AG04450 (cell line): Measurements from ENCODE around the gene NHERF2. TPM values are rescaled to one million over a fixed set of nuclear protein-coding genes. Genes with fewer than 3 reads are reported as not detected.

ENCODE experiments used
- CTCF ChIA-PET: fragments of 300-600, 350-600 bp; formaldehyde crosslinking; extraction: SDS; loops from one replicate; lab custom pipeline; 2022; ENCODE audit warnings: antibody characterized with exemption, inconsistent platforms; lab: Charles Lee
- POLR2A ChIA-PET: fragments of 350-600 bp; formaldehyde crosslinking; extraction: SDS; loops from one replicate; lab custom pipeline; 2021; ENCODE audit warnings: antibody characterized with exemption, inconsistent platforms; lab: Yijun Ruan, JAX
- DNase-seq: peaks from one replicate; pipeline ENCODE4 v3.0.0-alpha.2; 2011; ENCODE audit warnings: low read depth, low spot score
- H3K27ac ChIP-seq: one replicate; pipeline ENCODE4 v1.5.1; 2012; ENCODE audit warnings: low read depth, low read length, control low read depth
- H3K27me3 ChIP-seq: one replicate; pipeline ENCODE4 v1.6.0; 2012; ENCODE audit warnings: low read length; ENCODE audit not compliant: control insufficient read depth, insufficient read depth
- H3K4me3 ChIP-seq: 2 replicates; pipeline ENCODE4 v1.5.1; 2011; ENCODE audit warnings: mild to moderate bottlenecking, low read depth, low read length, control low read depth
- H3K9me3 ChIP-seq: 2 replicates; pipeline ENCODE4 v1.5.1; 2012; ENCODE audit warnings: low read length; ENCODE audit not compliant: control insufficient read depth, insufficient read depth
- polyA plus RNA-seq: library from polyadenylated mRNA; depleted of rRNA; stranded (reverse); fragments of >200 nt; gene quantifications from 2 replicates; pipeline ENCODE4 v1.2.3, GENCODE V29; 2011
- TF ChIP-seq, protein P1 (sequence below): IDR thresholded peaks from 2 replicates; pipeline ENCODE4 v1.5.1; 2011; ENCODE audit warnings: low read depth, low read length, control low read depth, inconsistent platforms

The NHERF2 gene
- polyA plus RNA-seq, 1 experiment, result 16.7 TPM

DNA sequence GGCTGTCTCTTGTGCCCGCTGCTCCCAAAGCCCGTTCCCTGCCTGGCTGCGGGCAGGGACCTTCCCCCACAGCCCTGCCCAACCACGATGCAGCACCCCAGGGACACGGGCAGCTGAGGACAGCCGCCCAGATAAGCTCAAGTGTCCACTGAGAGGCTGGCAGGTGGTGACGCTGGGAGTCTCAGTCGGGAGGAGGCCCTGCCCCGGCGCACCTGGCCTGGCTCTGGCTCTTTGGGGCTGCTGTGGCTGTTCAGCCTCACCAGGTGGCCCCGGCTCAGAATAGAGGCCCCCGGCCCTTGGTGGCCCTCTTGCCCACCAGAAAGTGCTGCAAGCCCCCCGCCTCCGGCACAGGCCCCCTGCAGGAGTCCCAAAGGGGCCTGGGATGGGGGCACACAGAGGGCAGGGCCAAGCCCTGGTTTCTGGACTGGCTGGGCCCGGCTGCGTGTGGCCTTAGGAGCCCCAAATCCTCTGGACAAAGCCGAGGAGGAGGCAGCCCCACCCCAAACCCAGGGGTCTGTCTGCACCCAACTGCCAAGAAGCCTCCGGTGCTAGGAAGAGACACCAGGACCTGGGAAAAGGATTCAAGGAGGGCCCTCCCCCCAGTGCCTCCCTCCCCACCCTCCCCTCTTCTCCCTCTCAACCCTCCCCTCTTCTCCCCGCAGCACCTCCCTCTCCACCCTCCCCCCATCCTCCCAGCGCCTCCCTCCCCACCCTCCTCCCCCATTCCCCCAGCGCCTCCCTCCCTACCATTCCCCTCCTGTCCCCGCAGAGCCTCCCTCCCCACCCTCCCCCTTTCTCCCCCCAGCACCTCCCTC lies 15.7 kb downstream of the NHERF2 start:
- no peaks in the 10 kb centered on the region for H3K27me3 ChIP-seq
- no peaks in the 10 kb centered on the region; the same call in 1 of the 2 replicates for H3K9me3 ChIP-seq
- CTCF ChIA-PET, result no interaction called here
- TF ChIP-seq, protein P1, sequence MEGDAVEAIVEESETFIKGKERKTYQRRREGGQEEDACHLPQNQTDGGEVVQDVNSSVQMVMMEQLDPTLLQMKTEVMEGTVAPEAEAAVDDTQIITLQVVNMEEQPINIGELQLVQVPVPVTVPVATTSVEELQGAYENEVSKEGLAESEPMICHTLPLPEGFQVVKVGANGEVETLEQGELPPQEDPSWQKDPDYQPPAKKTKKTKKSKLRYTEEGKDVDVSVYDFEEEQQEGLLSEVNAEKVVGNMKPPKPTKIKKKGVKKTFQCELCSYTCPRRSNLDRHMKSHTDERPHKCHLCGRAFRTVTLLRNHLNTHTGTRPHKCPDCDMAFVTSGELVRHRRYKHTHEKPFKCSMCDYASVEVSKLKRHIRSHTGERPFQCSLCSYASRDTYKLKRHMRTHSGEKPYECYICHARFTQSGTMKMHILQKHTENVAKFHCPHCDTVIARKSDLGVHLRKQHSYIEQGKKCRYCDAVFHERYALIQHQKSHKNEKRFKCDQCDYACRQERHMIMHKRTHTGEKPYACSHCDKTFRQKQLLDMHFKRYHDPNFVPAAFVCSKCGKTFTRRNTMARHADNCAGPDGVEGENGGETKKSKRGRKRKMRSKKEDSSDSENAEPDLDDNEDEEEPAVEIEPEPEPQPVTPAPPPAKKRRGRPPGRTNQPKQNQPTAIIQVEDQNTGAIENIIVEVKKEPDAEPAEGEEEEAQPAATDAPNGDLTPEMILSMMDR, result no peak
- POLR2A ChIA-PET, result no interaction called here
- no peak overlapping the region for H3K27ac ChIP-seq
- H3K4me3 ChIP-seq, result no peak overlapping the region
- no peak for DNase-seq

DNA sequence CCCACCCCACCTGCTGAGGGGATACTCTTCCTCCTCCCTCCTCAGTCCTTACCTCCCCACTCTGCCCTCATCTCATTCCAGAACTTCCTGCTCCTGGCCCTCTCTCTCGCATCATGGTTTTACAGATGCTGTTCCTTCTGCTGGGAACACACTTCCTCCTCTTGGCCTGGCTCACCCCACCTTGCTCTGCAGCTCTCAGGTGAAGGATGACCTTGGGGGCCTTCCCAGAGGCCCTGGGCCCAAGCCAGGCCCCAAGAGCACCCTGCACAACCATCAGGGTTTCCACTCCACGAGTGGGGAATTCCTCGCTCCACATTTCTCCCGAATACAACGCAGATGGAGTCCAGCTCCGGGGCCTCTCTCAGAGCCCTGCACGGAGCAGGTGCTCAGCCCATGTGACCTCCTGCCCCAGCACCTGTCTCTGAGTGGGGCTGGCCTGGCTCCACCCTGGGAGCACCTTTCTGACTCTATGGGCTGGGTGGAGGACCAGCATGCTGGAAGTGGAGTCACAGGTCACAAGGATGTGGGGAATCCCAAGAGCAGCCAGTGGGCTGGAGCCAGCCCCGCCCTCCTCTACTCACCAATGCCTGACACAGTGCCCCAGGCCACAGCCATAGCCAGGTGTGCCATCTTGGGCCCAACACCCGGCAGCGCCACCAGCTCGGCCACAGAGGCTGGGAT lies 16.4 kb downstream of the NHERF2 start:
- Histone ChIP-seq H3K4me3 (no peak overlapping the region), H3K27me3 (no peaks in the 10 kb centered on the region), H3K9me3 (no peaks in the 10 kb centered on the region; the same call in 1 of the 2 replicates), H3K27ac (no peak overlapping the region)
- no peak for DNase-seq
- POLR2A ChIA-PET, result no interaction called here
- CTCF ChIA-PET, result no interaction called here
- TF ChIP-seq, protein P1, result no peak

DNA sequence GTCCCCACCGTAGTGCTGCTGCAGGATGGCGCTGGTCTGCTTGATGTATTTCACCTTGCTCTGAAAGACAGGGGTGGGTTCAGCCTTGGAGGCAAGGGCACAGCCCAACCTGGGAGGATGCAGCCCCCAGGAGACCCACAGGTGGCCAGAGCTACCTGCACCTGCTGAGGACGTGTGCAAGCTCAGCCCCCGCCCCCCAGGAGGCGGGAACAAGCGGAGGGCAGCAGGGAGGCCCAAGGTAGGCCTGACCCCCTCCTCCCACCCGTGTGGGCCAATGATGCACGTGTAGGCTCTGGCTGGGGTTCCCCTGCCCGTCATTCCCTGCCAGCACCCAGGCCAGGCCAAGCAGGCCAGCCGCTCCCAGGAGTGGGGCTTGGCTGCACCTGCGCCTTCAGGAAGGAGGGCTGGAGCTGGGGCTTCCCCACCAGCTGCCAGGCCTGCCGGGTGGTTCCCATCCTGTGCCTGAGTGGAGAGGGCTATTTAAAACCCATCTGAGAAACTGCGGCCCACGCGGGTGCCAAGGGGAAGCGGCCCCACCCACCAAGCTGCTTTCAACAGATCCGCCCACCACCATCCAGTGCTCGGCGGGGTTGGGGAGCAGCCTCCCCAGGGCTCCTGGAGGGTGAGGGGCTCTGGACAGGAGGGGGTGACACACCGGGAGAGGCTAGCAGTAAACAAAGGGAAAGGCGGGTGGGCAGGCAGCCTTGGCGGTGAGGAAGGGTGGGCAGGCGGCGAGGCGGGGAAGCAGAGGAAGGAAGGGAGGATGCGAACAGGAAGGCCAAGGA lies 17.2 kb downstream of the NHERF2 start:
- TF ChIP-seq, protein P1, result no peak
- POLR2A ChIA-PET, result no interaction called here
- CTCF ChIA-PET, result interaction anchor here (1.5 kb wide), 1 partner anchor 97 kb away, joined by 4 read pairs; no protein-coding TSS in a partner anchor
- Histone ChIP-seq H3K4me3 (no peak overlapping the region), H3K27me3 (no peaks in the 10 kb centered on the region), H3K27ac (no peak overlapping the region), H3K9me3 (no peaks in the 10 kb centered on the region; the same call in 1 of the 2 replicates)
- no peak for DNase-seq

DNA sequence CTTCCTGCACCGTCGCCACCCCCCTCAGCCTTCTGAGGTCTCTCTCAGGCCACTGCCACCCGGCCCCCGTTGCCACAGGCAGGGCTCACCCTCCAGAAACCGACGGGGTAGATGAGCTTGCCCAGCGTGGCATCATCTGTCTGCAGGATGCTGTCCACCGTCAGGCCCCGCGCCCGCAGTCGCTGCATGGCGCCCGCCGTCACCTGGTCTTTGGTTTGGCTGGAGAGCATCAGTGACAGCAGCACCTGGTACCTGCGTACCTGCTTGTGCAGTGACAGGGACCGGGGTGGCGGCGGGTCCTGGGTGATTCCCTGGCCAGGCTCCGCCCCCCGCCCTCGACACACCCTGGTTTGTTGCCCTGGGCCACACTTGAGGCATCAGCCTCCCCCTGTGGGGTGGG lies 17.8 kb downstream of the NHERF2 start:
- no peak for DNase-seq
- Histone ChIP-seq H3K27ac (peak overlapping the region; percentile 11), H3K9me3 (no peaks in the 10 kb centered on the region; the same call in 1 of the 2 replicates), H3K27me3 (no peaks in the 10 kb centered on the region), H3K4me3 (no peak overlapping the region)
- TF ChIP-seq, protein P1, result no peak
- ChIA-PET POLR2A (no interaction called here), CTCF (interaction anchor here (1.5 kb wide), 1 partner anchor 97 kb away, joined by 4 read pairs; no protein-coding TSS in a partner anchor)
